Dermis microvascular lymphatic vessel endothelial cell (primary cell): ENCODE results near the gene ZNF175. TPM values are rescaled to one million over a fixed set of nuclear protein-coding genes. Genes with fewer than 3 reads are reported as not detected.
"Not testable (repeated sequence)": the region's sequence is repeated elsewhere in the genome, so short reads cannot be mapped to it uniquely, and the experiment has no call there.

ENCODE experiments used
- DNase-seq, 2 donors: peaks; one replicate each; pipeline versions ENCODE4 v3.0.0 to v3.0.0-alpha.2; 2010; ENCODE audit warnings: low read depth in 2 of 2
- total RNA-seq: library from RNA; depleted of rRNA; stranded (reverse); fragments of >200 nt; gene quantifications from 2 replicates; pipeline ENCODE4 v1.2.1, GENCODE V29; 2014

ZNF175 gene
- total RNA-seq, 1 donor from 2014 or later: 2.1 TPM

DNA sequence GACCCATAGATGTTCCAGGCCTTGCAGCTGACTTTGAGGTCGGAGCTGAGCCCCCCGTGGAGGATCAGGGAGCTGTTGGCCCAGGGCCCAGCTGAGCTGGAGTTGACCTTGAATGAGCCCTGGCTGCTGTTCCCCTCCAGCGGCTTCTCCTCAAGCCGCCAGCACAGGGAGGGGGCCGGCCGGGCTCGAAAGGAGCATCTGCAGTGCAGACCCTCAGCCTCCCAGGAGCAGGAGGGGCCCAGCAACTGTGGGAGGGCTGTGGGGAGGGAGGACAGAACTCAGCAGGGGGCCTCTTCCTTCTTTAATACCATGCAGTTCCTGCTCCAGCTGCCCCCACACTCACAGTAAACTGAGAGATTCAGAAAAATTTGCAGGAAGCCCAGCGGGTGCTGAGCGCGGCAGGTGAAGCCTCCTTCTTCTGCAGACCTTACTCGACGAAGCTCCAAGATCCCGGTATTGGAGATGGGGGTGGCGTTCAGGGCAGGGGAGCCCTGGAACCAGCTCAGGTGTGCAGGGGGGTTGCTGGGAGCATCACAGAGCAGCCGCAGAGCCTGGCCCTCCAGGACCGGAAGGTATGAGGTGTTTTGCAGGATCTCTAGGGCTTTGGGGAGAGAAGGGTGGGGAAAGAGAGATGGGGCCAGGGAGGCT is 56.5 kb downstream of the ZNF175 start:
- DNase-seq: no peak

DNA sequence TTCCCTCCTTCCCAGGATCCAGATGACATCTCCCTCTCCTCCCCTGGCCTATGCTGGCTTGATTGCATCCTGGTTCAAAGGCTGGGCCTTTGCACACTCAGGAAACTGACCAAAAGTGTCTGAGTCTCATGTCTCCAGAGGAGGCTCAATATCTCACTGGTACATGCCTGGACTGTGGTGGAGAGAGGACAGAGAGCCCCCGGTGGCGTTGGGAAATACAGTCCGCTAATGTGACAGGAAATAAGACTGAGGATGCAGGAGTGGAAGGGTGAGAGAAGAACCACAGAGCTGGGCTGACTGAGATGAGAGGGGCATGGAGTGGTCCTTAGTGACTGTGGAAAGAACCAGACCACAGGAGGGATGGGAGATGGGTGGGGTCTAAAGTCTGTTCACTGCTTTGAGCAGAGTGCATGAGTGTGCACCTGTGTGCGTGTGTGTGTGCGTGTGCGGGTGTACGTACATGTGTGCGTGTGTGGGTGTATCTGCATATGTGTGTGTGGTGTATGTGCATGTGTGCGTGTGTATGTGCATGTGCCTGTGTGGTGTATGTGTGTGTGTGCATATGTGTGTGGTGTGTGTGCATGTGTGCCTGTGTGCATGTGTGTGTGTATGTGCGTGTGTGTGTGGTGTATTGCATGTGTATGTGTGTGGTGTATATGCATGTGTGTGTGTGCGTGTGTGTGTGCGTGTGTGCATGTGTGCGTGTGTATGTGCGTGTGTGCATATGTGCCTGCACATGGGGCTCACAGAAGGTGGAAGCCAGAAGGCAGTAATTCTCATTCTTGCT is 57.3 kb downstream of the ZNF175 start:
- no peak for DNase-seq

DNA sequence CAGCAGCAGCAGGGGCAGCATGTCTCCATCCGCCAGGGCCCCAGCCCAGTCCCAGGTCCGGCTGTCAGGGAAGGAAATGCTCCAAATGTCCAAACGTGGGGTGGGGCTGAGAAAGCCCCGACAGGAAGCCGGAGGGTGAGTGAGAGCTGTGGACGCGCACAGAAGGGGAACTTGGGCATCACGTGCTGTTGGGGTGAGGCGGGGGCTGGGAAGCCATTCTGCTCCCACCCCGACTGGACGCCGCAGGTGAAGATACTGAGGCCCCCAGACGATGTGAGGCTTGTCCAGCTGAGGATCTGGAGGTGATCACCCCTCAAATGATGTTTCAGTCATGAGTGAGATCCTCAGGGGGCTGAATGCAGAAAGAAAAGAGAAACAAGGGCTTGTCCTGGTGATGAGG is 59.2 kb downstream of the ZNF175 start, which contains the start of gene SIGLEC5:
Gene SIGLEC5 (minus strand): TSS at position 87 of the 400 bp plus-strand sequence. CDS start 66 bp downstream, at position 21.
- not testable (repeated sequence) for DNase-seq

DNA sequence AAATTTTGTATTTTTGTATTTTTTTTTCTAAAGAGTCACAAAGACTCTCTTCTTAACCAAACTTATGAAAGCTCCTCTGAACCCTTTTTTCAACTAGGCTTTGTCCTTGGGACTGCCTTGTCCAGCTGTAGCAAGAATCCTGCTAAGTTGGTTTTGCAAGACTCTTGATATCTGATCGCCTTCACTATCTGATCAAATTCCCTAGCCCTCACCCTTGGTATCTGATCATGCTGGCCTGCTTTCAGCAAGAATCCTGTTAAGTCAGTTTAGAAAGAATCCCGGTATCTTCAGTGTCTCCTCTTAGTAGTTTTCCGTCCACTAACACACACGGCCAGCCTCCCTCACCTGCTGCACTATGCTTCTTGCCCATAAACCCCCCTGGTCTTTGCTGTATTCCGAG is 61.0 kb downstream of the ZNF175 start:
- no peak for DNase-seq

DNA sequence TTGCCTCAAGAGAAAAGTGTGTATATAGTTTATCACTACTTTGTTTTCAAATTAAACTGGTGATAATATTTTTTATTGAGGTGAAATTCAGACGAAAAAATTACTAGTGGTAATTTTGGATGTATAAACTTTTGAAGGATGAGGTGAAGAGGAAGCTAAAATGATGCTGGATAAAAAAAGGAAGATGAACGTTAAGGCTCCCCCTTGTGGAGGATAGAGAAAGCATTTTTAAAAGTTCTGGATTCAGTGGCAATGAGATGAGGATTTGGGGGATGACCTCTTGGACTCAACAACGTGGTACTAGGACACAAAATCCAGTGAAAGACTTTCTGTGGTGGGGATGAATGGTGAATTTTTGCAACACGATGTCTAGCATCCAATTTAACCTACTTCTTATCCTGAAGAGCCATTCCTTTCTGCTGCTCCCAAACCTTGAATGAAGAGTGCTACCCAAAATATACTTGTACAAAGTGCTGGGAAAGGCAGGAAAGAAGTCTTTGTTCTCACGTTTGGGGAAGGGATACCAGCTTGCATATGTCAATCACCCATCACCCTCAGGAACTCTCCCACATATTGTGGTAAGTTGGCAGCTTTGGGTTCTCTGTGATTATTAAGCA is 66.4 kb downstream of the ZNF175 start:
- no peak for DNase-seq

DNA sequence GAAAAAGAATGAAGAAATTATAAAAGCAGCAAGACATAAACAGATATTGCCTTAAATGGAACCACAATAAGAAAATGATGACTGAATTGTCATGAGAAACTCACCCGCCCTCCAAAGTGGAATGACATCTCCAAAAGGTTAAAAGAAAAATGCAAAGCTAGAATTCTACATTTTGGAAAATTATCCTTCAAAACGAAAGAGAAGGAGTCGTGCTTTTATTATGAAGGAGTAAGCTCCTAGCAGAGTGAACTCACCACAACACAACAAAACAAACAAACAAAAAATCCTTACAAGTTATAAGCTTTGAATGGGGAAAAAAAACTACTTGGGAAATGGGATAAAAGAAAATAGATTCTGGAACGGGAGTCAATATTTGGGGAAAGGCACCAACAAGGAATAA is 68.8 kb downstream of the ZNF175 start:
- DNase-seq: no peak

DNA sequence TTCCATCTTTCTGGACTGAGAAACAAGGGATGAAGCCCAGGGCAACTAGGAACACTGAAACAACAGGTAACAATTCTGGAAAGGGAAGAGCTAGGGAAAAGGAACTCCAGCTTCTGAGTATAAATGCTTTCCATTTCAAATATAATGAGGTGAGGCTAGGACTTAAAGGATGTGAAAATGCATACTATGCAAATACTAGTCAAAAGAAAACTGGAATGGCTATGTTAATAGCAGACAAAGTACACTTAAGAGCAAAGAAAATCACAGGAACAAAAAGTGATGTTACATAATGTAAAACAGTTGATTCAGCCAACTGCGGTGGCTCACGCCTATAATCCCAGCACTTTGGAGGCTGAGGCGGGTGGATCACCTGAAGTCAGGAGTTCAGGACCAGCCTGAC is 69.3 kb downstream of the ZNF175 start:
- no peak for DNase-seq

DNA sequence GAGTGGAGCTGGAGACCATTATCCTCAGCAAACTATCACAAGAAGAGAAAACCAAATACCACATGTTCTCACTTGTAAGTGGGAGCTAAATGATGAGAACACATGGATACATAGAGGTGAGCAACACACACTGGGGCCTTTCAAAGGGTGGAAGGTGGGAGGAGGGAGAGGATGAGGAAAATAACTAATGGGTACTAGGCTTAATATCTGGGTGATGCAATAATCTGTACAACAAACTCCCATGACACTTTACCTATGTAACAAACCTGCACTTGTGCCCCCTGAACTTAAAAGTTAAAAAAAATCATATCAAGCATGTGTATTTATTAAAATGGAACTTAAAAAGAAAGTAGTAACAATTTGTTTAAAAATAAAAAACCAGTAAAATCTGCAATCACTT is 70.6 kb downstream of the ZNF175 start:
- DNase-seq: no peak

Other genes starting within 250 kb of the ZNF175 start
- 0.13 TPM in 2 replicates for gene VSIG10L, start 229.1 kb upstream of the ZNF175 start, total RNA-seq
- gene ETFB, start 204.9 kb upstream of the ZNF175 start, total RNA-seq: 73.6 and 75.7 TPM in 2 replicates
- gene CLDND2, start 202.3 kb upstream of the ZNF175 start, total RNA-seq: not detected in 2 replicates
- gene NKG7, start 198.6 kb upstream of the ZNF175 start, total RNA-seq: not detected in 2 replicates
- not detected in 2 replicates for gene LIM2, start 183.3 kb upstream of the ZNF175 start, total RNA-seq
- gene C19orf84, start 180.7 kb upstream of the ZNF175 start, total RNA-seq: not detected in 2 replicates
- not detected in 2 replicates for gene SIGLEC10, start 153.6 kb upstream of the ZNF175 start, total RNA-seq
- gene SIGLEC8, start 112.8 kb upstream of the ZNF175 start, total RNA-seq: not detected in 2 replicates
- not detected in 2 replicates for gene CEACAM18, start 92.7 kb upstream of the ZNF175 start, total RNA-seq
- not detected in 2 replicates for gene SIGLEC12, start 69.5 kb upstream of the ZNF175 start, total RNA-seq
- gene SIGLEC6, start 39.6 kb upstream of the ZNF175 start, total RNA-seq: not detected in 2 replicates
- gene SIGLEC5, start 59.1 kb downstream of the ZNF175 start, total RNA-seq: not detected in 2 replicates
- under 0.01 TPM in 1 of 2 replicates, not detected in the other for gene SIGLEC14, start 75.5 kb downstream of the ZNF175 start, total RNA-seq
- gene SPACA6, start 122.0 kb downstream of the ZNF175 start, total RNA-seq: 3.5 and 5.6 TPM in 2 replicates
- not detected in 2 replicates for gene HAS1, start 152.7 kb downstream of the ZNF175 start, total RNA-seq
- not detected in 2 replicates for gene FPR1, start 180.6 kb downstream of the ZNF175 start, total RNA-seq
- not detected in 2 replicates for gene FPR2, start 189.9 kb downstream of the ZNF175 start, total RNA-seq
- gene FPR3, start 223.9 kb downstream of the ZNF175 start, total RNA-seq: under 0.01 and 0.13 TPM in 2 replicates